K562 (cell line): Measurements from ENCODE around the gene ASIC3. TPM values are rescaled to one million over a fixed set of nuclear protein-coding genes. Genes with fewer than 3 reads are reported as not detected.

Experiments used
- CHCHD3 ChIP-seq: fragments of 250-450 bp; sonication (Bioruptor Pico); IDR thresholded peaks from 2 replicates; pipeline ENCODE4 v2.1.2; 2022; ENCODE audit warnings: mild to moderate bottlenecking
- CHD2 ChIP-seq: IDR thresholded peaks from 2 replicates; pipeline ENCODE4 v1.6.1; 2011; ENCODE audit warnings: low read depth, low read length
- CLOCK ChIP-seq: fragments of 250-450 bp; sonication (Bioruptor Pico); IDR thresholded peaks from 2 replicates; pipeline ENCODE4 v1.4.0; 2020; ENCODE audit warnings: mild to moderate bottlenecking, moderate library complexity, borderline replicate concordance
- CXXC5 ChIP-seq: fragments of 250-450 bp; sonication (Bioruptor Pico); IDR thresholded peaks from 2 replicates; pipeline ENCODE4 v1.8.0; 2022; ENCODE audit warnings: inconsistent platforms, mild to moderate bottlenecking, moderate library complexity
- ETS1 ChIP-seq: conservative IDR thresholded peaks from 2 replicates; pipeline ENCODE4 v1.6.1; 2011; ENCODE audit warnings: low read depth, mild to moderate bottlenecking, low read length; ENCODE audit not compliant: control insufficient read depth
- JUND ChIP-seq, 2 experiments: IDR thresholded peaks; 2 replicates in 1 of 2; 3 replicates in 1 of 2; pipeline ENCODE4 v1.6.1; 2011; ENCODE audit warnings: borderline replicate concordance in 2 of 2, low read depth in 2 of 2, low read length in 2 of 2, improper control_type of control experiment in 1 of 2, missing biosample characterization in 1 of 2, missing genetic modification characterization in 1 of 2, missing genetic modification reagents in 1 of 2
- PHB ChIP-seq: fragments of 250-450 bp; sonication (Bioruptor Pico); IDR thresholded peaks from 2 replicates; pipeline ENCODE4 v1.5.0; 2021
- POLR2A ChIP-seq: fragments of 450-650 bp; conservative IDR thresholded peaks from 2 replicates; pipeline ENCODE4 v1.6.1; 2016
- POLR2AphosphoS2 ChIP-seq: IDR thresholded peaks from 2 replicates; pipeline ENCODE4 v1.6.1; 2012; ENCODE audit warnings: low read length, improper control_type of control experiment
- POLR2AphosphoS5 ChIP-seq: IDR thresholded peaks from 2 replicates; pipeline ENCODE4 v1.6.1; 2011; ENCODE audit warnings: mild to moderate bottlenecking, low read depth, low read length, moderate library complexity; ENCODE audit not compliant: control insufficient read depth, insufficient read depth
- PPARD ChIP-seq: fragments of 250-450 bp; sonication (Bioruptor Pico); IDR thresholded peaks from 2 replicates; pipeline ENCODE4 v1.8.0; 2022; ENCODE audit warnings: inconsistent platforms, mild to moderate bottlenecking, moderate library complexity
- RBM14 ChIP-seq: fragments of 200-400 bp; formaldehyde crosslinking; IDR thresholded peaks from 2 replicates; pipeline ENCODE4 v1.6.1; 2018; ENCODE audit warnings: low read depth, mild to moderate bottlenecking, low read length, moderate library complexity, borderline replicate concordance; ENCODE audit not compliant: insufficient read depth
- TOE1 ChIP-seq, 2 experiments: fragments of 450-650 bp in 1 of 2; sonication (generic) in 1 of 2; formaldehyde crosslinking in 1 of 2; IDR thresholded peaks; 2 replicates each; pipeline versions ENCODE4 v1.7.1 to v1.8.0; 2016 to 2022; ENCODE audit warnings: borderline replicate concordance in 2 of 2, mild to moderate bottlenecking in 2 of 2, antibody characterized with exemption in 1 of 2, inconsistent platforms in 1 of 2, low read depth in 1 of 2, missing genetic modification reagents in 1 of 2, moderate library complexity in 1 of 2
- XRCC5 ChIP-seq: fragments of 200-400 bp; formaldehyde crosslinking; IDR thresholded peaks from 2 replicates; pipeline ENCODE4 v1.6.1; 2017; ENCODE audit warnings: low read depth, mild to moderate bottlenecking, low read length
- ZNF212 ChIP-seq: fragments of 450-650 bp; formaldehyde crosslinking; IDR thresholded peaks from 2 replicates; pipeline ENCODE4 v1.4.0; 2020; ENCODE audit warnings: mild to moderate bottlenecking
- ZNF609 ChIP-seq: sonication (generic); formaldehyde crosslinking; IDR thresholded peaks from 2 replicates; pipeline ENCODE4 v1.8.1; 2023; ENCODE audit warnings: missing genetic modification reagents, mild to moderate bottlenecking, borderline replicate concordance
- polyA plus RNA-seq, 8 experiments: library from polyadenylated mRNA; depleted of rRNA in 4 of 8; stranded (reverse) in 5 of 8; unstranded in 3 of 8; fragments of >200 nt; fragmentation: Nextera tagmentation in 2 of 8; fragmentation: Illumina TruSeq in 1 of 8; extraction: Ambion mirVana in 2 of 8; extraction: Trizol in 1 of 8; gene quantifications; 2 replicates each; pipeline versions ENCODE4 v1.2.1 to v1.2.3, GENCODE V29; 2011 to 2014; ENCODE audit warnings: inconsistent platforms in 1 of 8, missing spikeins in 1 of 8
- total RNA-seq, 7 experiments: library from RNA; depleted of rRNA in 6 of 7; stranded (reverse); fragments of >200 nt in 6 of 7; fragmentation: Illumina TruSeq in 2 of 7; extraction: Trizol in 2 of 7; gene quantifications; 2 replicates each; pipeline versions ENCODE4 v1.2.1 to v1.2.3, GENCODE V29; 2011 to 2021; ENCODE audit warnings: low replicate concordance in 1 of 7

The ASIC3 gene
- total and polyA plus RNA-seq, 9 of the 15 experiments (the other 6 are each of a cell fraction or from before 2014, with no cell fraction given) = 0.11 to 5.0 (median 0.87) TPM

GRCh38 chr7:151076863-151077704, 28.8 kb downstream of the ASIC3 start (continued):
- TF ChIP-seq ETS1 = no peak
- TF ChIP-seq RBM14 = 0 out of 2 replicates have a peak, but pooled peaks have one; percentile 8
- TF ChIP-seq ZNF212 = 0 out of 2 replicates have a peak, but pooled peaks have one; percentile 48
- 0 out of 2 replicates have a peak, but pooled peaks have one; percentile 23 for TF ChIP-seq POLR2AphosphoS5
- no peak for TF ChIP-seq CHCHD3 (CRISPR knock-in tag)
- no peak; the same call in 1 of the 2 replicates for TF ChIP-seq CHD2
- TF ChIP-seq CXXC5 (CRISPR knock-in tag) = no peak
- TF ChIP-seq POLR2A = peak; percentile 57
- no peak for TF ChIP-seq PPARD
- TF ChIP-seq PHB (CRISPR knock-in tag) = 0 out of 2 replicates have a peak, but pooled peaks have one; percentile 35
- 0 out of 2 replicates have a peak, but pooled peaks have one; percentile 33 for TF ChIP-seq XRCC5
- peak; percentile 75; the same call in 1 of the 2 replicates for TF ChIP-seq POLR2AphosphoS2
- TF ChIP-seq CLOCK = no peak
- no peak for TF ChIP-seq ZNF609 (CRISPR knock-in tag)
- TF ChIP-seq TOE1 (IDR thresholded peaks at IDR 0.05; ENCODE audit: borderline replicate concordance) = no peak
- no peak for TF ChIP-seq TOE1 (CRISPR knock-in tag; IDR thresholded peaks at IDR 0.05; ENCODE audit: borderline replicate concordance, low read depth)
- no peak for TF ChIP-seq JUND (IDR thresholded peaks at IDR 0.05; ENCODE audit: borderline replicate concordance, low read depth, low read length)
- no peak for TF ChIP-seq JUND (tag; IDR thresholded peaks at IDR 0.05; ENCODE audit: borderline replicate concordance, low read depth, low read length)
